ENCODE results near the gene RNF41. TPM values are rescaled to one million over a fixed set of nuclear protein-coding genes. Genes with fewer than 3 reads are reported as not detected.
"Not testable (repeated sequence)": the region's sequence is repeated elsewhere in the genome, so short reads cannot be mapped to it uniquely, and the experiment has no call there.

The RNF41 gene
- total and polyA plus RNA-seq, 5 experiments from 2014 or later = 34.2 to 45.1 (median 35.7) TPM

DNA sequence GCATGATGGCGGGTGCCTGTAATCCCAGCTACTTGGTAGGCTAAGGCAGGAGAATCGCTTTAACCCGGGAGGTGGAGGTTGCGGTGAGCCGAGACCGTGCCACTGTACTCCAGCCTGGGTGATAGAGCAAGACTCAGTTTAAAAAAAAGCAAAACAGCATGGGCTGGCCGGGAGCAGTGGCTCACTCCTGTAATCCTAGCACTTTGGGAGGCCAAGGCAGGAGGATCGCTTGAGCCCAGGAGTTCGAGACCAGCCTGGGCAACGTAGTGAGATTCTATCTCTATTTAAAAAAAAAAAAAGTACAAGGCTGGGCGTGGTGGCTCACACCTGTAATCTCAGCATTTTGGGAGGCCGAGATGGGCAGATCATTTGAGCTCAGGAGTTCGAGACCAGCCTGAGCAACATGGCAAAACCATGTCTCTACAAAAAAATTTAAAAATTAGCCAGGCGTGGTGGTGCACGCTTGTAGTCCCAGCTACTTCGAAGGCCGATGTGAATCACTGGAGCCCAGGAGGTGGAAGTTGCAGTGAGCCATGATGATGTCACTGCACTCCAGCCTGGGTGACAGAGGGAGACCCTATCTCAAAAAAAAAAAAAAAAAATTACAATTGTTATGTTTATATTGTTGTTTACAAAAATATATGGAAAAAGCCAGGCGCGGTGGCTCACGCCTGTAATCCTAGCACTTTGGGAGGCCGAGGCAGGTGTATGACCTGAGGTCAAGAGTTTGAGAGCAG, 65.1 kb downstream of the RNF41 start:
- peaks cover 34 to 69% (median 59%) of the 10 kb centered on the region in 4 donors for H3K4me1 Mint-ChIP-seq
- H3K9me3 Mint-ChIP-seq, DNase-seq, H3K27me3 Mint-ChIP-seq, ATAC-seq: not testable (repeated sequence)
- POLR2A ChIA-PET = interaction anchor here (0.7 to 13.3 kb wide), 11 partner anchors 13 to 167 kb away, joined by 3 to 163 read pairs (median 4); partner anchors contain the start of genes ESYT1, SMARCC2 and ZC3H10
- H3K4me3 Mint-ChIP-seq = peak overlapping the region; percentile 93 to 99 (median 98)
- H3K27ac Mint-ChIP-seq = peak overlapping the region in 9 of 10 donors; percentile 77 to 99 (median 97)
- peaks cover 2 to 19% (median 8%) of the 10 kb centered on the region in 3 donors for H3K36me3 Mint-ChIP-seq

- ATAC-seq (no peak), DNase-seq (no peak)
- Mint-ChIP-seq H3K27ac (peak overlapping the region in 7 of 10 donors; percentile 11 to 71 (median 40)), H3K9me3 (no peaks in the 10 kb centered on the region), H3K36me3 (peaks cover 2 to 9% (median 5%) of the 10 kb centered on the region in 3 donors), H3K4me3 (peak overlapping the region in 9 of 10 donors; percentile 5 to 66 (median 25)), H3K4me1 (peaks cover 33 to 69% (median 58%) of the 10 kb centered on the region in 4 donors), H3K27me3 (no peaks in the 10 kb centered on the region)
- POLR2A ChIA-PET = interaction anchor here (1.1 to 13.3 kb wide), 7 partner anchors 11 to 52 kb away, joined by 3 to 163 read pairs (median 5); partner anchors contain the start of genes ESYT1, SMARCC2 and ZC3H10
Observed at GRCh38 chr12:56155256-56155845, 66.4 kb downstream of the RNF41 start.

DNA sequence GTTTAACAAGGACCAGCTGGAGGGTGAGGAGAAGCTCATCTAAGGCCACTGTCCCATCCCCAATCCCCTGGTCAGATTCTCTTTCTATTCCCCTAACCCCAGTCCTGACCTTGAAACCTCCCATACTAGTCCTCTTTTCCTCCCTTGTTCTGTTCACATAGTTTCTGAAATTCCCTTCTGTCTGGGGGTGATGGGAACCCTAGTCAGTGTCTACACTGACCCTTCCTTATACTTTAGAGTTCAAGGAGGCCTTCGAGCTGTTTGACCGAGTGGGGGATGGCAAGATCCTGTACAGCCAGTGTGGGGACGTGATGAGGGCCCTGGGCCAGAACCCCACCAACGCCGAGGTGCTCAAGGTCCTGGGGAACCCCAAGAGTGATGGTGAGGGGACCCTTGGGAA, 66.9 kb downstream of the RNF41 start:
- Mint-ChIP-seq H3K27ac (peak overlapping the region in 3 of 10 donors; percentile 38 to 50 (median 49)), H3K27me3 (no peaks in the 10 kb centered on the region), H3K9me3 (no peaks in the 10 kb centered on the region), H3K36me3 (peaks cover 0 to 4% (median 2%) of the 10 kb centered on the region in 3 donors), H3K4me3 (peak overlapping the region in 6 of 10 donors; percentile 12 to 76 (median 42)), H3K4me1 (peaks cover 27 to 69% (median 55%) of the 10 kb centered on the region in 4 donors)
- DNase-seq = no peak
- ATAC-seq = no peak
- POLR2A ChIA-PET = interaction anchor here (1.1 to 13.3 kb wide), 6 partner anchors 11 to 51 kb away, joined by 3 to 163 read pairs (median 4); partner anchors contain the start of genes ESYT1, SMARCC2 and ZC3H10

DNA sequence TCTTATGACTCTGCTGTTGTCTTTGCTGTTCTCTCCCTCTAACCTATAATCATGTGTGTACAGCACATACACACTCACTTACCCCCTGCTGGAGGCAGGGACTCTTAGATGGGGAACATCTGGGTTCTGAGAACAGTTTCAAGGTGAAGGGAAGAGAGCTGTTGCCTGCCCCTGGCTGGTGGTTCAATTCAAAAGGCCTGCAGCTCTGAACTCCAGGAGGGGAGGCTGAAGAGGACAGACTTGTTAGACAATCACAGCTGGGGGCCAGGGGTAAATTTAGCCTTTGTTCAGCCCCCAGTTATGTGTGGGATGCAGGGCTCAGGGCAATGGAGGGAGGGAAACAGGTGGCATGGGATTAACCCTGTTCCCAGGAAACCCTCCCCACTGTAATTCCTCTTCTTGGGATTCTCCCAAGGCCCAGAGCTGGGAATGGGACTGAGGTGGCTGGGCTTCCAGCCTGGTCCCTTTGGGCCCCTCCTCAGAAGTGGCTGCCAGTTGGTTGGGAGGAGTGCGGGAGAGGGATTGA, 67.4 kb downstream of the RNF41 start:
- ATAC-seq (no peak), DNase-seq (no peak)
- Mint-ChIP-seq H3K9me3 (no peaks in the 10 kb centered on the region), H3K4me3 (peak overlapping the region in 2 of 10 donors; percentile 22 to 76), H3K27me3 (no peaks in the 10 kb centered on the region), H3K4me1 (peaks cover 26 to 65% (median 50%) of the 10 kb centered on the region in 4 donors), H3K36me3 (peaks cover 0 to 2% (median 1%) of the 10 kb centered on the region in 3 donors), H3K27ac (peak overlapping the region in 3 of 10 donors; percentile 6 to 56 (median 31))
- POLR2A ChIA-PET = interaction anchor here (1.1 to 13.3 kb wide), 6 partner anchors 10 to 51 kb away, joined by 3 to 163 read pairs (median 4); partner anchors contain the start of genes ESYT1, SMARCC2 and ZC3H10

GRCh38 chr12:56153678-56154065, 68.0 kb downstream of the RNF41 start:
- Mint-ChIP-seq H3K4me3 (peak overlapping the region in 7 of 10 donors; percentile 32 to 94 (median 92)), H3K27me3 (no peaks in the 10 kb centered on the region), H3K9me3 (no peaks in the 10 kb centered on the region), H3K36me3 (peaks cover 0 to 2% (median 0%) of the 10 kb centered on the region in 3 donors), H3K27ac (no peak overlapping the region), H3K4me1 (peaks cover 19 to 58% (median 46%) of the 10 kb centered on the region in 4 donors)
- ATAC-seq (no peak), DNase-seq (no peak)
- POLR2A ChIA-PET = interaction anchor here (1.5 to 13.3 kb wide), 5 partner anchors 27 to 50 kb away, joined by 3 to 163 read pairs (median 5); partner anchors contain the start of genes ESYT1, SMARCC2 and ZC3H10

GRCh38 chr12:56152756-56153677, 68.7 kb downstream of the RNF41 start:
- Mint-ChIP-seq H3K27ac (peak overlapping the region in 9 of 10 donors; percentile 69 to 99 (median 97)), H3K4me3 (peak overlapping the region; percentile 81 to 95 (median 92)), H3K4me1 (peaks cover 17 to 52% (median 43%) of the 10 kb centered on the region in 4 donors), H3K27me3 (no peaks in the 10 kb centered on the region), H3K36me3 (no peaks in the 10 kb centered on the region), H3K9me3 (no peaks in the 10 kb centered on the region)
- DNase-seq (no peak), ATAC-seq (no peak)
- POLR2A ChIA-PET = interaction anchor here (13.3 kb wide), 1 partner anchor 27 kb away, joined by 163 read pairs; the partner anchor contains the start of gene ESYT1

Other genes starting within 250 kb of the RNF41 start
- 10 to 100 TPM; 88.9 to 95.2 TPM for gene RAB5B, start 247.8 kb downstream of the RNF41 start, total RNA-seq
- gene RAB5B, start 247.8 kb downstream of the RNF41 start, polyA plus RNA-seq = 10 to 100 TPM; 61.6 to 69.4 (median 65.9) TPM
- gene SUOX, start 224.6 kb downstream of the RNF41 start, total RNA-seq = 1 to 10 TPM; 5.6 to 6.3 TPM
- gene SUOX, start 224.6 kb downstream of the RNF41 start, polyA plus RNA-seq = under 1 TPM in 2 of 3 donors, not detected in 1; 0.10 to 0.58 TPM
- gene IKZF4, start 200.9 kb downstream of the RNF41 start, total RNA-seq = 1 to 10 TPM; 4.4 to 5.2 TPM
- gene IKZF4, start 200.9 kb downstream of the RNF41 start, polyA plus RNA-seq = under 1 TPM; 0.48 to 0.67 (median 0.53) TPM
- gene RPS26, start 180.0 kb downstream of the RNF41 start, total RNA-seq = 10 to 100 TPM; 56.1 to 58.4 TPM
- gene RPS26, start 180.0 kb downstream of the RNF41 start, polyA plus RNA-seq = 1,000 to 10,000 TPM in 1 of 3 donors, 100 to 1,000 TPM in 2; 743 to 1,060 (median 810) TPM
- gene ERBB3, start 141.8 kb downstream of the RNF41 start, total RNA-seq = 10 to 100 TPM; 22.7 to 26.0 TPM
- gene ERBB3, start 141.8 kb downstream of the RNF41 start, polyA plus RNA-seq = 1 to 10 TPM; 1.3 to 3.3 (median 1.7) TPM
- gene PA2G4, start 117.4 kb downstream of the RNF41 start, total RNA-seq = 100 to 1,000 TPM; 132 to 135 TPM
- gene PA2G4, start 117.4 kb downstream of the RNF41 start, polyA plus RNA-seq = 100 to 1,000 TPM; 219 to 241 (median 241) TPM
- 1,000 to 10,000 TPM; 5,098 to 5,261 TPM for gene RPL41, start 105.3 kb downstream of the RNF41 start, total RNA-seq
- gene RPL41, start 105.3 kb downstream of the RNF41 start, polyA plus RNA-seq = over 10,000 TPM in 1 of 3 donors, 1,000 to 10,000 TPM in 2; 8,782 to 10,436 (median 9,902) TPM
- gene ZC3H10, start 103.7 kb downstream of the RNF41 start, total RNA-seq = 10 to 100 TPM; 15.1 to 15.9 TPM
- gene ZC3H10, start 103.7 kb downstream of the RNF41 start, polyA plus RNA-seq = 1 to 10 TPM; 1.3 to 2.5 (median 1.8) TPM
- gene ESYT1, start 93.7 kb downstream of the RNF41 start, total RNA-seq = 100 to 1,000 TPM; 257 to 270 TPM
- gene ESYT1, start 93.7 kb downstream of the RNF41 start, polyA plus RNA-seq = 100 to 1,000 TPM; 354 to 433 (median 357) TPM
- gene MYL6B, start 69.3 kb downstream of the RNF41 start, total RNA-seq = 1 to 10 TPM; 3.5 to 5.9 TPM
- 1 to 10 TPM; 3.4 to 4.0 (median 3.8) TPM for gene MYL6B, start 69.3 kb downstream of the RNF41 start, polyA plus RNA-seq
- 100 to 1,000 TPM; 421 to 448 TPM for gene MYL6, start 63.6 kb downstream of the RNF41 start, total RNA-seq
- gene MYL6, start 63.6 kb downstream of the RNF41 start, polyA plus RNA-seq = 1,000 to 10,000 TPM; 1,813 to 2,533 (median 2,044) TPM
- gene SMARCC2, start 32.4 kb downstream of the RNF41 start, total RNA-seq = 100 to 1,000 TPM; 189 to 197 TPM
- gene SMARCC2, start 32.4 kb downstream of the RNF41 start, polyA plus RNA-seq = 10 to 100 TPM; 46.3 to 70.4 (median 54.1) TPM
- 10 to 100 TPM; 10.8 to 13.3 TPM for gene NABP2, start 2.4 kb upstream of the RNF41 start, total RNA-seq
- gene NABP2, start 2.4 kb upstream of the RNF41 start, polyA plus RNA-seq = 1 to 10 TPM; 3.5 to 3.9 (median 3.7) TPM
- gene SLC39A5, start 8.1 kb upstream of the RNF41 start, total RNA-seq = not detected
- gene SLC39A5, start 8.1 kb upstream of the RNF41 start, polyA plus RNA-seq = not detected
- 10 to 100 TPM; 34.5 to 43.9 TPM for gene ANKRD52, start 36.5 kb upstream of the RNF41 start, total RNA-seq
- gene ANKRD52, start 36.5 kb upstream of the RNF41 start, polyA plus RNA-seq = 10 to 100 TPM in 1 of 3 donors, 1 to 10 TPM in 2; 7.5 to 11.5 (median 7.9) TPM
- gene COQ10A, start 45.0 kb upstream of the RNF41 start, total RNA-seq = 10 to 100 TPM; 37.7 to 39.0 TPM
- gene COQ10A, start 45.0 kb upstream of the RNF41 start, polyA plus RNA-seq = 10 to 100 TPM in 1 of 3 donors, 1 to 10 TPM in 2; 7.4 to 15.7 (median 9.6) TPM
- gene CS, start 78.4 kb upstream of the RNF41 start, total RNA-seq = 100 to 1,000 TPM; 115 to 127 TPM
- gene CS, start 78.4 kb upstream of the RNF41 start, polyA plus RNA-seq = 10 to 100 TPM; 48.3 to 68.8 (median 50.2) TPM
- gene CNPY2, start 94.1 kb upstream of the RNF41 start, total RNA-seq = 10 to 100 TPM; 79.9 to 85.6 TPM
- gene CNPY2, start 94.1 kb upstream of the RNF41 start, polyA plus RNA-seq = 100 to 1,000 TPM; 173 to 196 (median 179) TPM
- 100 to 1,000 TPM; 210 to 216 TPM for gene PAN2, start 112.1 kb upstream of the RNF41 start, total RNA-seq
- 10 to 100 TPM; 10.5 to 11.9 (median 11.0) TPM for gene PAN2, start 112.1 kb upstream of the RNF41 start, polyA plus RNA-seq
- 10 to 100 TPM; 32.4 to 35.3 TPM for gene IL23A, start 117.0 kb upstream of the RNF41 start, total RNA-seq
- 10 to 100 TPM; 12.3 to 16.6 (median 16.2) TPM for gene IL23A, start 117.0 kb upstream of the RNF41 start, polyA plus RNA-seq
- 100 to 1,000 TPM; 161 to 165 TPM for gene STAT2, start 138.2 kb upstream of the RNF41 start, total RNA-seq
- gene STAT2, start 138.2 kb upstream of the RNF41 start, polyA plus RNA-seq = 10 to 100 TPM; 61.7 to 68.1 (median 64.5) TPM
- not detected for gene APOF, start 140.9 kb upstream of the RNF41 start, total RNA-seq
- gene APOF, start 140.9 kb upstream of the RNF41 start, polyA plus RNA-seq = not detected
- gene TIMELESS, start 227.5 kb upstream of the RNF41 start, total RNA-seq = 1 to 10 TPM; 5.5 to 5.8 TPM
- gene TIMELESS, start 227.5 kb upstream of the RNF41 start, polyA plus RNA-seq = 1 to 10 TPM; 3.3 to 4.2 (median 3.5) TPM
- not detected for gene MIP, start 232.7 kb upstream of the RNF41 start, total RNA-seq
- not detected for gene MIP, start 232.7 kb upstream of the RNF41 start, polyA plus RNA-seq
- gene SPRYD4, start 246.7 kb upstream of the RNF41 start, total RNA-seq = 1 to 10 TPM; 9.0 to 9.4 TPM
- gene SPRYD4, start 246.7 kb upstream of the RNF41 start, polyA plus RNA-seq = 1 to 10 TPM; 1.3 to 1.6 (median 1.4) TPM

Data from naive thymus-derived CD8-positive, alpha-beta T cell (primary cell).